ENCODE data around the gene UQCC2. TPM values are rescaled to one million over a fixed set of nuclear protein-coding genes. Genes with fewer than 3 reads are reported as not detected.

Gene UQCC2
- polyA plus RNA-seq, 1 of the 3 experiments (the other 2 are of a cell fraction) = 59.0 TPM

- TF ChIP-seq FOXM1 (IDR thresholded peaks at IDR 0.05; ENCODE audit: low read depth) (no peak), SMC3 (IDR thresholded peaks at IDR 0.05; ENCODE audit: low read depth, low read length) (no peak), RFX5 (IDR thresholded peaks at IDR 0.05; ENCODE audit: low read length) (no peak), POLR2AphosphoS5 (IDR thresholded peaks at IDR 0.05; ENCODE audit: low read depth, low read length) (no peak), MAX (IDR thresholded peaks at IDR 0.05; ENCODE audit: low read depth) (no peak)
Observed at GRCh38 chr6:33684428-33684896, 27.0 kb downstream of the UQCC2 start (continued).

GRCh38 chr6:33683576-33684427 is 27.7 kb downstream of the UQCC2 start:
- H3K9ac ChIP-seq = no peak overlapping the region
- no peaks in the 10 kb centered on the region for H3K9me3 ChIP-seq
- no peaks in the 10 kb centered on the region for H3K27me3 ChIP-seq (ENCODE audit: insufficient read depth)
- no peaks in the 10 kb centered on the region; a peak in 1 of 4 replicates for H3K4me1 ChIP-seq (ENCODE audit: control insufficient read depth in 1 of 2, insufficient read depth in 2 of 2, low read depth in 1 of 2, low read length in 1 of 2)
- no peak for TF ChIP-seq FOSL2 (IDR thresholded peaks at IDR 0.05; ENCODE audit: borderline replicate concordance, low read depth)
- TF ChIP-seq USF2 (IDR thresholded peaks at IDR 0.05; ENCODE audit: borderline replicate concordance, low read depth, low read length) = no peak
- TF ChIP-seq PBX3 (IDR thresholded peaks at IDR 0.05) = no peak
- TF ChIP-seq REST (IDR thresholded peaks at IDR 0.05; ENCODE audit: low read depth, low read length) = no peak
- TF ChIP-seq RCOR1 (IDR thresholded peaks at IDR 0.05; ENCODE audit: low read length) = no peak
- no peak for TF ChIP-seq TEAD4 (IDR thresholded peaks at IDR 0.05; ENCODE audit: borderline replicate concordance, insufficient read depth)
- no peak for TF ChIP-seq TCF12 (IDR thresholded peaks at IDR 0.05)
- no peak for TF ChIP-seq EZH2phosphoT487 (IDR thresholded peaks at IDR 0.05; ENCODE audit: borderline replicate concordance, low read depth)
- H2AFZ ChIP-seq (ENCODE audit: low read depth) = no peak overlapping the region
- no peaks in the 10 kb centered on the region for H3F3A ChIP-seq (replicated peaks; ENCODE audit: insufficient read depth)
- no peaks in the 10 kb centered on the region for H4K20me1 ChIP-seq (ENCODE audit: insufficient read depth)
- no peaks in the 10 kb centered on the region for H3K9me2 ChIP-seq
- no peak overlapping the region for H3K27ac ChIP-seq (ENCODE audit: low read depth in 2 of 2, low read length in 1 of 2)
- H3K36me3 ChIP-seq (replicated peaks in 1 of 2; ENCODE audit: control insufficient read depth in 1 of 2, insufficient read depth in 2 of 2, low read length in 1 of 2) = no peaks in the 10 kb centered on the region
- 96% methylated on average over 7 of the region's 19 CpGs for WGBS (ENCODE audit: low lambda C conversion rate)
- no peaks in the 10 kb centered on the region for H3K79me2 ChIP-seq (ENCODE audit: insufficient read depth)
- DNase-seq = peak; percentile 33
- H3K4me3 ChIP-seq (ENCODE audit: low read depth in 2 of 2, low read length in 1 of 2) = no peak overlapping the region
- POLR2A ChIA-PET = no interaction called here
- CTCF ChIA-PET = interaction anchor here (0.8 to 1.5 kb wide), 6 partner anchors 12 to 98 kb away, joined by 3 to 6 read pairs (median 4); no protein-coding TSS in a partner anchor
- no peak overlapping the region for H3K4me2 ChIP-seq

Data from SK-N-SH (cell line).